ENCODE measurements around the gene TIMM8A. TPM values are rescaled to one million over a fixed set of nuclear protein-coding genes. Genes with fewer than 3 reads are reported as not detected.

Gene TIMM8A
- polyA plus RNA-seq, 3 donors: 1.9 to 2.5 (median 2.4) TPM

DNA sequence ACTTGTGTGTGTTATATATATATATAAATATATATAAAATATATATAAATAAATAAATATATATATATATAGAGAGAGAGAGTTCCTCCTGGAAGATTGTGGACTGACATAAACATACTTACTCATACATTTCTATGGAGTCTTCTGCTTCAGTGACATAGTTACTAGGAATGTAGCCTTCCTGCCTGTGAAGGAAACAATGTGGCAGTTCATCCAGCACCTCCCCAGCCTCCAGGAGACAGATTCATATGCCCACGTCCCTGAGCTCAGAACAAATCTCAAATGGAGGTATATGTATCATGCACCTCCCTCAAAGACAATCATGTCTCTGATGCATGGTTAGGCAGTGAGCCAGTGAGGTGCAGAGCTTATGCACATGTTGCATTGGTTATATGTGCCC, 11.4 kb upstream of the TIMM8A start:
- intact Hi-C loops (cut with micrococcal nuclease): no loop called here
- WGBS (ENCODE audit: insufficient coverage): no CpG with 5 or more reads among the region's 1 CpG
- no peak overlapping the region for H3K4me3 Mint-ChIP-seq

DNA sequence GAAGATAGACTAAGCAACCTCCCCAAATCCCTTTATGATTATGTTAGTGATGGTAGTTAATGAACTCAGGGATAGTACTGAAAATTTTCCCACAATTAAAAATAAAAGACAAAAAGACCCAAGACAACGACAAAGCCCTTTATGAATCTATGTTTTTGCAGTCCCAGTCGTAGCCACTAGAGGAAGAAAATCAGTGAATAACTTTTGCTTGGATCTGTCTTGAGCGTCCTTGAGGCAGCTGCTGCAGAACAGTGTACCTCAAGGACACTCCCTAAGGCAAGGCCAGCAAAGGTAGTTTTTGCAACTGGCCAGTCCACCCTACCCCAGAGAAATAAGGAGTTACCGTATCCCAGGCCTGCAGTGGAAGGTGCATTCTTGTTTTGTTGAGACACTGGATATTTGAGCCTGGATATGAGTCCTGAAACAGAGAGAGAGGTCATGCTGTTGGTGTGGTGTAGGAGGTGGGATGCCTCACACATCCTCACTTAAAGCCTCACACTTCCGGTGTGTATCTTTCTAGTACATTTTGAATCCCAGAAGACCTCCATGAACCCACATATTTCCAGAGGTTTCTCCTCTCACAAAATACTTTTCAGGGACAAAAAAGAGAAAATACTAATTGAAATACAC, 8.7 kb upstream of the TIMM8A start:
- H3K4me3 ChIP-seq (replicated peaks in 1 of 3; ENCODE audit: low read depth in 2 of 3, low read length in 3 of 3): no peak overlapping the region
- H3K27ac Mint-ChIP-seq: peak overlapping the region in 1 of 7 donors; percentile 48
- H3K27me3 Mint-ChIP-seq (ENCODE audit: low read depth in 3 of 3): peaks cover 0 to 2% (median 1%) of the 10 kb centered on the region in 3 donors
- TF ChIP-seq, protein P1, sequence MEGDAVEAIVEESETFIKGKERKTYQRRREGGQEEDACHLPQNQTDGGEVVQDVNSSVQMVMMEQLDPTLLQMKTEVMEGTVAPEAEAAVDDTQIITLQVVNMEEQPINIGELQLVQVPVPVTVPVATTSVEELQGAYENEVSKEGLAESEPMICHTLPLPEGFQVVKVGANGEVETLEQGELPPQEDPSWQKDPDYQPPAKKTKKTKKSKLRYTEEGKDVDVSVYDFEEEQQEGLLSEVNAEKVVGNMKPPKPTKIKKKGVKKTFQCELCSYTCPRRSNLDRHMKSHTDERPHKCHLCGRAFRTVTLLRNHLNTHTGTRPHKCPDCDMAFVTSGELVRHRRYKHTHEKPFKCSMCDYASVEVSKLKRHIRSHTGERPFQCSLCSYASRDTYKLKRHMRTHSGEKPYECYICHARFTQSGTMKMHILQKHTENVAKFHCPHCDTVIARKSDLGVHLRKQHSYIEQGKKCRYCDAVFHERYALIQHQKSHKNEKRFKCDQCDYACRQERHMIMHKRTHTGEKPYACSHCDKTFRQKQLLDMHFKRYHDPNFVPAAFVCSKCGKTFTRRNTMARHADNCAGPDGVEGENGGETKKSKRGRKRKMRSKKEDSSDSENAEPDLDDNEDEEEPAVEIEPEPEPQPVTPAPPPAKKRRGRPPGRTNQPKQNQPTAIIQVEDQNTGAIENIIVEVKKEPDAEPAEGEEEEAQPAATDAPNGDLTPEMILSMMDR (IDR thresholded peaks at IDR 0.05): peak; percentile 21
- no peaks in the 10 kb centered on the region for H3K9me3 ChIP-seq (replicated peaks in 1 of 2; ENCODE audit: control insufficient read depth in 1 of 2, insufficient read depth in 1 of 2, low read length in 2 of 2)
- H3K4me1 Mint-ChIP-seq: no peaks in the 10 kb centered on the region
- H2AFZ ChIP-seq (ENCODE audit: insufficient read depth, low read depth, low read length, poor library complexity, severe bottlenecking): no peak overlapping the region
- no peaks in the 10 kb centered on the region for H3K4me1 ChIP-seq (ENCODE audit: control insufficient read depth in 1 of 2, insufficient read depth in 2 of 2, low read length in 2 of 2)
- DNase-seq: no peak
- H4K20me1 ChIP-seq (ENCODE audit: insufficient read depth, low read length): no peaks in the 10 kb centered on the region
- 80% methylated on average over 1 of the region's 5 CpGs for WGBS (ENCODE audit: insufficient coverage)
- no peaks in the 10 kb centered on the region for H3K9me3 Mint-ChIP-seq
- no peaks in the 10 kb centered on the region for H3K27me3 ChIP-seq (ENCODE audit: control insufficient read depth in 2 of 2, insufficient read depth in 2 of 2, low read length in 2 of 2)
- H3K36me3 ChIP-seq (replicated peaks in 1 of 2; ENCODE audit: control insufficient read depth in 1 of 2, insufficient read depth in 2 of 2, low read length in 2 of 2): peaks cover 84 to 98% of the 10 kb centered on the region in 2 donors
- no peak overlapping the region for H3K27ac ChIP-seq (ENCODE audit: low read depth in 1 of 2, low read length in 2 of 2)
- H3K36me3 Mint-ChIP-seq: peaks cover 82 to 94% of the 10 kb centered on the region in 2 donors
- no peak overlapping the region for H3K4me2 ChIP-seq (replicated peaks; ENCODE audit: extremely low read depth, low read length, poor library complexity, severe bottlenecking)
- intact Hi-C loops (cut with micrococcal nuclease): no loop called here
- no peak overlapping the region for H3K9ac ChIP-seq (ENCODE audit: insufficient read depth, low read length, poor library complexity, severe bottlenecking)
- H3K79me2 ChIP-seq (ENCODE audit: insufficient read depth, low read length): no peaks in the 10 kb centered on the region
- no peak overlapping the region for H3K4me3 Mint-ChIP-seq

More for the DNA sequence above, 11.4 kb upstream of the TIMM8A start:
- Histone ChIP-seq H3K27ac (ENCODE audit: low read depth in 1 of 2, low read length in 2 of 2) (no peak overlapping the region), H3K79me2 (ENCODE audit: insufficient read depth, low read length) (no peaks in the 10 kb centered on the region), H3K4me3 (replicated peaks in 1 of 3; ENCODE audit: low read depth in 2 of 3, low read length in 3 of 3) (no peak overlapping the region), H3K4me1 (ENCODE audit: control insufficient read depth in 1 of 2, insufficient read depth in 2 of 2, low read length in 2 of 2) (no peaks in the 10 kb centered on the region), H3K9ac (ENCODE audit: insufficient read depth, low read length, poor library complexity, severe bottlenecking) (no peak overlapping the region), H3K27me3 (ENCODE audit: control insufficient read depth in 2 of 2, insufficient read depth in 2 of 2, low read length in 2 of 2) (no peaks in the 10 kb centered on the region), H3K4me2 (replicated peaks; ENCODE audit: extremely low read depth, low read length, poor library complexity, severe bottlenecking) (no peak overlapping the region), H4K20me1 (ENCODE audit: insufficient read depth, low read length) (no peaks in the 10 kb centered on the region), H3K36me3 (replicated peaks in 1 of 2; ENCODE audit: control insufficient read depth in 1 of 2, insufficient read depth in 2 of 2, low read length in 2 of 2) (peaks cover 73 to 92% of the 10 kb centered on the region in 2 donors), H2AFZ (ENCODE audit: insufficient read depth, low read depth, low read length, poor library complexity, severe bottlenecking) (no peak overlapping the region), H3K9me3 (replicated peaks in 1 of 2; ENCODE audit: control insufficient read depth in 1 of 2, insufficient read depth in 1 of 2, low read length in 2 of 2) (no peaks in the 10 kb centered on the region)
- Mint-ChIP-seq H3K27ac (peak overlapping the region in 1 of 7 donors; percentile 18), H3K27me3 (ENCODE audit: low read depth in 3 of 3) (peaks cover 0 to 1% (median 0%) of the 10 kb centered on the region in 3 donors), H3K9me3 (no peaks in the 10 kb centered on the region), H3K4me1 (no peaks in the 10 kb centered on the region), H3K36me3 (peaks cover 77 to 89% of the 10 kb centered on the region in 2 donors)
- TF ChIP-seq, protein P1 (IDR thresholded peaks at IDR 0.05): no peak
- DNase-seq: no peak

Measured in CD14-positive monocyte (primary cell).